Endodermal cell (in vitro differentiated cells): Measurements from ENCODE around the gene PBOV1. TPM values are rescaled to one million over a fixed set of nuclear protein-coding genes. Genes with fewer than 3 reads are reported as not detected.

Experiments
- DNase-seq: peaks from one replicate; pipeline ENCODE4 v3.0.0-alpha.2; 2017
- H3K27ac ChIP-seq: 2 replicates; pipeline ENCODE4 v1.5.1; 2013; ENCODE audit warnings: mild to moderate bottlenecking, low read depth, low read length, moderate library complexity
- H3K27me3 ChIP-seq: 2 replicates; pipeline ENCODE4 v1.6.1; 2013; ENCODE audit warnings: mild to moderate bottlenecking, low read length, moderate library complexity; ENCODE audit not compliant: insufficient read depth, control insufficient read depth, poor library complexity, severe bottlenecking
- H3K36me3 ChIP-seq: 2 replicates; pipeline ENCODE4 v1.7.0; 2013; ENCODE audit warnings: mild to moderate bottlenecking, low read length, moderate library complexity; ENCODE audit not compliant: control insufficient read depth, insufficient read depth
- H3K4me1 ChIP-seq: one replicate; pipeline ENCODE4 v1.7.0; 2013; ENCODE audit warnings: low read length; ENCODE audit not compliant: control insufficient read depth, insufficient read depth
- H3K4me3 ChIP-seq: 2 replicates; pipeline ENCODE4 v1.5.1; 2013; ENCODE audit warnings: mild to moderate bottlenecking, low read length, moderate library complexity
- H3K9ac ChIP-seq: 2 replicates; pipeline ENCODE4 v1.6.1; 2013; ENCODE audit warnings: mild to moderate bottlenecking, low read length, moderate library complexity; ENCODE audit not compliant: poor library complexity, severe bottlenecking; ENCODE audit errors: extremely low read depth
- H3K9me3 ChIP-seq: 2 replicates; pipeline ENCODE4 v1.6.1; 2013; ENCODE audit warnings: mild to moderate bottlenecking, low read length, moderate library complexity; ENCODE audit not compliant: control insufficient read depth
- H3K27ac Mint-ChIP-seq: 2 replicates; pipeline ENCODE4 v1.8.0; 2020; ENCODE audit warnings: mixed read lengths
- H3K27me3 Mint-ChIP-seq: 2 replicates; pipeline ENCODE4 v1.8.0; 2021; ENCODE audit warnings: mild to moderate bottlenecking, mixed read lengths; ENCODE audit not compliant: insufficient read depth
- H3K36me3 Mint-ChIP-seq: 2 replicates; pipeline ENCODE4 v1.8.0; 2020; ENCODE audit warnings: low read depth, mixed read lengths
- H3K4me1 Mint-ChIP-seq: 2 replicates; pipeline ENCODE4 v1.8.0; 2020; ENCODE audit warnings: mixed read lengths
- H3K4me3 Mint-ChIP-seq: 2 replicates; pipeline ENCODE4 v1.8.0; 2020; ENCODE audit warnings: mild to moderate bottlenecking, moderate library complexity, mixed read lengths
- H3K9me3 Mint-ChIP-seq: 2 replicates; pipeline ENCODE4 v1.8.0; 2020; ENCODE audit warnings: mild to moderate bottlenecking, mixed read lengths
- CTCF ChIP-seq: fragments of 200-600 bp; sonication (generic); conservative IDR thresholded peaks from 2 replicates; pipeline ENCODE4 v1.5.0; 2021; ENCODE audit warnings: antibody characterized with exemption, mild to moderate bottlenecking
- WGBS, 2 experiments: methylation state at CpG; one replicate each; pipeline versions ENCODE4 v1.1.5 to v1.1.7; 2013; ENCODE audit warnings: missing lambda C conversion rate in 2 of 2, mixed read lengths in 1 of 2; ENCODE audit not compliant: insufficient coverage in 1 of 2, insufficient read length in 1 of 2; 5-methylcytosine and 5-hydroxymethylcytosine counted together
- total RNA-seq, 2 donors: library from RNA; stranded (reverse); fragmentation: NEBNext Ultra II Directional in 1 of 2; extraction: Animal tissue kit (Norgen Biotek cat#: 25700) in 1 of 2; gene quantifications; 2 replicates in 1 of 2; 3 replicates in 1 of 2; pipeline ENCODE4 v1.2.1, GENCODE V29; 2021

PBOV1 gene
- total RNA-seq, 2 donors from 2014 or later: not detected

- H3K4me3 Mint-ChIP-seq: no peak overlapping the region
Observed at GRCh38 chr6:138211048-138211581, 7.2 kb downstream of the PBOV1 start.

GRCh38 chr6:138206862-138207261 lies 11.4 kb downstream of the PBOV1 start:
- Mint-ChIP-seq H3K4me1 (peaks cover 2% of the 10 kb centered on the region), H3K36me3 (no peaks in the 10 kb centered on the region), H3K9me3 (no peaks in the 10 kb centered on the region), H3K4me3 (no peak overlapping the region), H3K27ac (no peak overlapping the region), H3K27me3 (no peaks in the 10 kb centered on the region)
- H3K9ac ChIP-seq: no peak overlapping the region
- no peaks in the 10 kb centered on the region for H3K9me3 ChIP-seq
- H3K4me1 ChIP-seq: no peaks in the 10 kb centered on the region
- no peak overlapping the region for H3K4me3 ChIP-seq
- DNase-seq: no peak
- no peak for TF ChIP-seq CTCF
- H3K36me3 ChIP-seq: peaks cover 10% of the 10 kb centered on the region
- H3K27me3 ChIP-seq: no peaks in the 10 kb centered on the region
- no peak overlapping the region for H3K27ac ChIP-seq

More at GRCh38 chr6:138211048-138211581, 7.2 kb downstream of the PBOV1 start:
- no peak for DNase-seq
- Histone ChIP-seq H3K9ac (no peak overlapping the region), H3K4me1 (no peaks in the 10 kb centered on the region), H3K27ac (no peak overlapping the region), H3K9me3 (no peaks in the 10 kb centered on the region), H3K27me3 (no peaks in the 10 kb centered on the region), H3K36me3 (peaks cover 10% of the 10 kb centered on the region), H3K4me3 (no peak overlapping the region)
- Mint-ChIP-seq H3K27ac (no peak overlapping the region), H3K36me3 (no peaks in the 10 kb centered on the region), H3K27me3 (no peaks in the 10 kb centered on the region), H3K9me3 (no peaks in the 10 kb centered on the region), H3K4me1 (peaks cover 2% of the 10 kb centered on the region)
- 89 to 97% methylated on average over 1 to 2 of the region's 2 CpGs for WGBS, 2 experiments
- peak; percentile 75 for TF ChIP-seq CTCF

GRCh38 chr6:138205437-138206094 lies 12.7 kb downstream of the PBOV1 start:
- no peak overlapping the region for H3K27ac Mint-ChIP-seq
- no peak overlapping the region for H3K4me3 Mint-ChIP-seq
- Histone ChIP-seq H3K4me3 (no peak overlapping the region), H3K27me3 (no peaks in the 10 kb centered on the region), H3K27ac (no peak overlapping the region), H3K9ac (no peak overlapping the region), H3K4me1 (no peaks in the 10 kb centered on the region), H3K36me3 (peaks cover 6% of the 10 kb centered on the region), H3K9me3 (no peaks in the 10 kb centered on the region)
- peaks cover 4% of the 10 kb centered on the region for H3K36me3 Mint-ChIP-seq
- no peak for TF ChIP-seq CTCF
- DNase-seq: no peak
- no peaks in the 10 kb centered on the region for H3K4me1 Mint-ChIP-seq
- H3K9me3 Mint-ChIP-seq: peaks cover 8% of the 10 kb centered on the region
- WGBS, 2 experiments: 92 to 97% methylated on average over 4 to 5 of the region's 5 CpGs
- H3K27me3 Mint-ChIP-seq: no peaks in the 10 kb centered on the region
